ENCODE results near the gene LAG3. TPM values are rescaled to one million over a fixed set of nuclear protein-coding genes. Genes with fewer than 3 reads are reported as not detected.

LAG3 gene
- polyA plus RNA-seq, 4 donors = 1.6 to 1.9 (median 1.7) TPM

DNA sequence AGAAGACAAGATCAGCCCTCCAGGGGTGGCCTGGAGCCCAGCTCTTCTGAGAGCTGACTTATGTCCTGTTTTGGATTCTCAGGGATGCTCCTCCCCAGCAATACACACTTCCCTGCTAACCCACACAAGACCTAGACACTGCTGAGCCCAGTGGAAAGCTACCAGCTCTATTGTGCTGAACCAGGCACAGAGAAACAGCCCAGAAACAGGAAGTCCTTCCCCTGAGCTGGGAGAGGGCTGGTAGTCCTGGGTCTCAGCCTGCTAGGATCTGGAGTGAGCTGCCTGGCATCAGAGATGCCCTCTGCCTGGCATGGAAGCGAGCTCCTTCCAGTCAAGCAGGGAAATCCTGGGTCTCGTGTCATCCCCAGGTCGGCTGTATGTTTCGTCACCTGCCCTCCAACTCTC lies 1.2 kb upstream of the LAG3 start:
- no peak for DNase-seq (ENCODE audit: low read depth in 4 of 4, low spot score in 3 of 4)

- no peak for DNase-seq (ENCODE audit: low read depth in 4 of 4, low spot score in 3 of 4)
Measured at GRCh38 chr12:6771509-6772330, 600 bp upstream of the LAG3 start.

- no peak for DNase-seq (ENCODE audit: low read depth in 4 of 4, low spot score in 3 of 4)
Measured at GRCh38 chr12:6772726-6773589, 638 bp downstream of the LAG3 start.

DNA sequence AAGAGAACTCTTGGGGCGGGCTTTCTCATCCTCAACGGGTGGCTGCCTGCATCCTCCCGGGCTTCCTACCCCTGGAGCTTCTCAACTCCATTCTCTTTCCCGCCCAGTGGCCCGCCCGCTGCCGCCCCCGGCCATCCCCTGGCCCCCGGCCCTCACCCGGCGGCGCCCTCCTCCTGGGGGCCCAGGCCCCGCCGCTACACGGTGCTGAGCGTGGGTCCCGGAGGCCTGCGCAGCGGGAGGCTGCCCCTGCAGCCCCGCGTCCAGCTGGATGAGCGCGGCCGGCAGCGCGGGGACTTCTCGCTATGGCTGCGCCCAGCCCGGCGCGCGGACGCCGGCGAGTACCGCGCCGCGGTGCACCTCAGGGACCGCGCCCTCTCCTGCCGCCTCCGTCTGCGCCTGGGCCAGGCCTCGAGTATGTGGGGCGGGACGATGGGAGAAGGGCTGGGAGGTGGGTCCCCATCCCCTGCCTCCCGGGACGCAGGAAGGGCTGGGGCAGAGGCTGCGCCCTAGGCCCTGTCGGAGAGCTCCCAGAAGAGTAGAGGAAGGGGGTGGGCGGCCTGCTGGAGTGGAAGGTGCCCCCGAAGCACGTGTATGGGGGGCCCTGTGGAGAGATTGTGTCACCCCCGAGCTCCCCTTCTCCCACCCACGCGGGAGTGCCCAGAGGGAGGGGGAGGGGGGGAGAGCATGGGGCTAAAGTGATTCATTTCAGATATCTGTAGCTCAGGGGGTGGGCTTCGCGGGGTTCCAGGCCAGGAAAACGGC lies 1.5 kb downstream of the LAG3 start:
- DNase-seq (ENCODE audit: low read depth in 4 of 4, low spot score in 3 of 4) = no peak

DNA sequence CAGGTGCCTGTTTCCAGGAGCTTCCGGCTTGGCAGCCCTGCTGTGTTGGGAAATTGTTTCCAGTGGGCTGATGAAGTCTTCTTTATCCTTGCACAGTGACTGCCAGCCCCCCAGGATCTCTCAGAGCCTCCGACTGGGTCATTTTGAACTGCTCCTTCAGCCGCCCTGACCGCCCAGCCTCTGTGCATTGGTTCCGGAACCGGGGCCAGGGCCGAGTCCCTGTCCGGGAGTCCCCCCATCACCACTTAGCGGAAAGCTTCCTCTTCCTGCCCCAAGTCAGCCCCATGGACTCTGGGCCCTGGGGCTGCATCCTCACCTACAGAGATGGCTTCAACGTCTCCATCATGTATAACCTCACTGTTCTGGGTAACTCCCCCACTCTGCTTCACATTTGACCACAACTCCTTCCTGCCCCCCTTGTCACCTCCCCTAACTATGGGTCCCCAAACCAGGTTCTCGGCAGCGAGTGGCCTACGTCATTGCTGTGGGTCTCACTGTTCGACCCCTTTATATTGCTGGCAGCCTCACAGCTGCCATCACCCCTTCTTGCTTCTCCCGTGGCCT lies 2.3 kb downstream of the LAG3 start:
- no peak for DNase-seq (ENCODE audit: low read depth in 4 of 4, low spot score in 3 of 4)

GRCh38 chr12:6775185-6776174 lies 3.2 kb downstream of the LAG3 start:
- no peak for DNase-seq (ENCODE audit: low read depth in 4 of 4, low spot score in 3 of 4)

DNA sequence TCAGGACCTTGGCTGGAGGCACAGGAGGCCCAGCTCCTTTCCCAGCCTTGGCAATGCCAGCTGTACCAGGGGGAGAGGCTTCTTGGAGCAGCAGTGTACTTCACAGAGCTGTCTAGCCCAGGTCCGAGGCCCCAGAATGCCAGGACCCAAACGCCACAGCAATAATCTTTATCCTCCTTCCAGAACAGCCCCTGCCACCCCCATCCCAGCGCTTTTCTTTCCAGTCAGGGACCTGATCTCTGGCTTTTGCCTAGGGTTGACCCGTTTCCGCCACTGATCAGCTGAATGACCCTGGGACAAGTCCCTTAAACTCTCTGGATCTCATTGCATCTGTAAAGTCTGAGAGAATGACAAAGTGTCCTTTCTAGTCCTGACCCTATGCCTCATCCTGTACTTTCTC lies 5.1 kb downstream of the LAG3 start:
- no peak for DNase-seq (ENCODE audit: low read depth in 4 of 4, low spot score in 3 of 4)

GRCh38 chr12:6778217-6778573 lies 5.9 kb downstream of the LAG3 start:
- DNase-seq (ENCODE audit: low read depth in 4 of 4, low spot score in 3 of 4) = no peak

- DNase-seq (ENCODE audit: low read depth in 4 of 4, low spot score in 3 of 4) = peak; percentile 92 to 93 (median 92)
Measured at GRCh38 chr12:6778574-6779550, 6.5 kb downstream of the LAG3 start.

DNA sequence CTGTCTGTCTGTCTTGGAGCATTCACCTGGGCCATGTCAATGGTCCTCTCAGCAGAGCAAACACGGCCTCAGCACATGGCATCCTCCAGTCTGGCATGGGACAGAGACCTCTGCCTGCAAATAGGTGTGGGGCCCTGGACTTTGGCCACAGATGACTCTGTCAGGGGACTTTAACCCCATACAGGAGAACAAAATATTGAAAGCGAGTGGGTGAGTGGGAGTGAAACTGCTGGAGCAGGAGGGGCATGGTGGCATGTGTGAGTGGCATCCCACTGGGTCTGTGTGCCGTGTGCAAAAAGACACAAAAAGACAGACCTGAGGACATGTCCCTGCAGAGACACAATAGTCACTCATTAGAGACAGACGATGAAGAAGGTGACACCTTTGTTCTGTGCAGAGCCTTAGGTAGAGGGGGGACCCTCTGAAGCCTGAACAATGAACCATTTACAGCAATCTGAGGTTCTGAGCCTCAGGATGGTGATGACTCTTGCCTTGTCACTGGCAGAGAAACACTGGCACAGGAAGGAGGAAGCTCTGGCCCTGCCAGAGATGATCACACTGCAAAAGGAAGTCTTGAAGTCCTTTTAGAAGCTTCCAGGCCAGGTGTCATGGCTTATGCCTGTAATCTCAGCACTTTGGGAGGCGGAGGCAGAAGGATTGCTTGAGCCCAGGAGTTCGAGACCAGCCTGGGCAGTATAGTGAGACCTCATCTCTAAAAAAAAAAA lies 7.5 kb downstream of the LAG3 start:
- no peak for DNase-seq (ENCODE audit: low read depth in 4 of 4, low spot score in 3 of 4)

DNA sequence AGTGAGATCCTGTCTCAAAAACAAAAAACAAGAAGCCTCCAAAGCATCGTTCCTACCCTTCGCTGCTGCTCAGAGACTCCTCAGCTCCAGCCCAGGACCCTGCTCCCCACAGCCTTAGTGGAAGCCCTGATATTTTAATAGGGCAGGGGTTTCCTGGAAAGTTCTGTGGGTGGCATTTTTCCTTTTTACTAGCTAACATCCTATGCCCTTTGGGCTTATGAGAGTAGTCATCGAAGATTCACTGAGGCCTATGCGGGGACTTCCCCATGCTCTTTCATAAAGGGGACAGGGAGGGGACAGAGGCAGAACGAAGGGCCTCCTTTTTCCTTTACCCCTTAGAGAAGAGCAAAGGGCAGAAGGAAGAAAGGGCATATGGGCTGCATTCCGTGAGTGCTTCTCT lies 8.3 kb downstream of the LAG3 start:
- no peak for DNase-seq (ENCODE audit: low read depth in 4 of 4, low spot score in 3 of 4)

DNA sequence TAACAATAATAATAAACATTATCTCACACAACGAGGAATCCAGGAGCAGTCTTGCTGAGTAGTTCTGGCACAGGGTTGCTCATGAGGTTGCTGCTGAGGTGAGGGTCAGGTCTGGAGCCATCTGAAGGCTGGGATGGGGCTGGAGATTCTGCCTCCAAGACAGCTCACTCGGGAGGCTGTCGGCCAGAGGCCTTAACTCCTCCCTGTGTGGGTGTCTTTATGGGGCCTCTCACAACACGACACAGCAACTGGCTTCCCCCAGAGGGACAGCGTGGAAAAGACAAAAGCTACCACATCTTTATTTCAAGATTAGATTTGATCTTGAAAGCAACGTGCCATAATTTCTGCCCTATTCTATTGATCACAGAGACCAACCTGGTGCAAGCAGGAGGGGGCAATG lies 9.8 kb downstream of the LAG3 start:
- DNase-seq (ENCODE audit: low read depth in 4 of 4, low spot score in 3 of 4) = no peak

- DNase-seq (ENCODE audit: low read depth in 4 of 4, low spot score in 3 of 4) = no peak
Measured at GRCh38 chr12:6782850-6783566, 10.7 kb downstream of the LAG3 start.

GRCh38 chr12:6783828-6784227 lies 11.5 kb downstream of the LAG3 start:
- DNase-seq (ENCODE audit: low read depth in 4 of 4, low spot score in 3 of 4) = no peak

DNA sequence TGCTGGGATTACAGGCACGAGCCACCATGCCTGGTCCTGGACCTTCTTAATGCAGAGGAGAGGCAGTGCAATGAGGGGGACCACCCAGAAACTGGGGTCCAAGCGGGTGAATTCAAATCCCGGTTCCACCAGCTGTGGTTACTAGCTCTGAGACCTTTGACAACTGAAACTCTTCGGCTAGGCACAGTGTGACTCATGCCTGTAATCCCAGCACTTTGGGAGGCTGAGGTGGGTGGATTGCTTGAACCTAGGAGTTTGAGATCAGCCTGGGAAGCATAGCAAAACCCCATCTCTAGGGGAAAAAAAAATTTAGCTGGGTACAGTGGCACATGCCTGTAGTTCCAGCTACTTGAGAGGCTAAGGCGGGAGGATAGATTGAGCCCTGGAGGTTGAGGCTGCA lies 12.0 kb downstream of the LAG3 start:
- no peak for DNase-seq (ENCODE audit: low read depth in 4 of 4, low spot score in 3 of 4)

DNA sequence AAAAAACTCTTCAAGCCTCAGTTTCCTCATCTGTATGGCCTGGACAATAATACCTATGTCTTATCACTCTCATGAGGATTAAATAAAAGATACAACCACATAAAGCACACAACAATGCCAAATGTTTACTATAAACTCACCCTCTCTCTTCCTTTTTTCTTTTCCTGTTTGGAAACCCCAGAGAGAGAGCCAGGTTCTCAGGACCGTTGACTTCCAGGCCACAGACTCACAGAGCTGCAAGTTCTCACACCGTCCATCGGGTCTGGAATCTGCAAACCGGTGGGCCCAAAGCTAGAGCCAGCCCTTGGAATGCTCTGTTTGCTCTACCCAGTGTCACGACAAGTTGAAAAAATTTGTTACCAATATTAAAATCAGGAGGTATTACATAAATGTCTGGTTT lies 12.4 kb downstream of the LAG3 start:
- DNase-seq (ENCODE audit: low read depth in 4 of 4, low spot score in 3 of 4) = no peak

GRCh38 chr12:6786416-6787094 lies 14.2 kb downstream of the LAG3 start:
- no peak for DNase-seq (ENCODE audit: low read depth in 4 of 4, low spot score in 3 of 4)

Data from right renal pelvis (tissue), 4 donors.